HUES48 (cell line): ENCODE measurements around the gene NAT9.
A peak's percentile ranks its signal among the peaks of the same experiment; 100 is the strongest.

Experiments
- H3K27ac ChIP-seq: one replicate; pipeline ENCODE4 v1.7.0; 2013; ENCODE audit warnings: low read depth, low read length, inconsistent platforms
- H3K27me3 ChIP-seq: 2 replicates; pipeline ENCODE4 v1.6.1; 2013; ENCODE audit warnings: mild to moderate bottlenecking, low read length; ENCODE audit not compliant: control insufficient read depth, insufficient read depth
- H3K36me3 ChIP-seq: 2 replicates; pipeline ENCODE4 v1.6.1; 2013; ENCODE audit warnings: low read length; ENCODE audit not compliant: control insufficient read depth, insufficient read depth
- H3K4me1 ChIP-seq: 2 replicates; pipeline ENCODE4 v1.6.1; 2013; ENCODE audit warnings: mild to moderate bottlenecking, low read length; ENCODE audit not compliant: control insufficient read depth, insufficient read depth
- H3K4me3 ChIP-seq: 2 replicates; pipeline ENCODE4 v1.5.1; 2013; ENCODE audit warnings: mild to moderate bottlenecking, low read depth, low read length
- H3K9ac ChIP-seq: 2 replicates; pipeline ENCODE4 v1.6.1; 2013; ENCODE audit warnings: mild to moderate bottlenecking, low read depth, low read length, moderate library complexity
- H3K9me3 ChIP-seq: 2 replicates; pipeline ENCODE4 v1.6.1; 2013; ENCODE audit warnings: low read length; ENCODE audit not compliant: control insufficient read depth, insufficient read depth

Gene NAT9

GRCh38 chr17:74743755-74744154 is 32.4 kb downstream of the NAT9 start:
- Histone ChIP-seq H3K4me3 (no peak overlapping the region), H3K27ac (no peak overlapping the region), H3K36me3 (no peaks in the 10 kb centered on the region), H3K9ac (no peak overlapping the region), H3K9me3 (no peaks in the 10 kb centered on the region), H3K27me3 (0 out of 2 replicates have a peak, but pooled peaks cover 2% of the 10 kb centered on the region), H3K4me1 (peaks cover 30% of the 10 kb centered on the region)

GRCh38 chr17:74742978-74743545 is 33.1 kb downstream of the NAT9 start:
- H3K9ac ChIP-seq = no peak overlapping the region
- no peaks in the 10 kb centered on the region for H3K36me3 ChIP-seq
- H3K27ac ChIP-seq = no peak overlapping the region
- 0 out of 2 replicates have a peak, but pooled peaks cover 7% of the 10 kb centered on the region for H3K27me3 ChIP-seq
- no peaks in the 10 kb centered on the region for H3K9me3 ChIP-seq
- peaks cover 34% of the 10 kb centered on the region for H3K4me1 ChIP-seq
- H3K4me3 ChIP-seq = no peak overlapping the region

GRCh38 chr17:74742153-74742515 is 34.0 kb downstream of the NAT9 start:
- H3K4me1 ChIP-seq = peaks cover 32% of the 10 kb centered on the region
- 0 out of 2 replicates have a peak, but pooled peaks cover 7% of the 10 kb centered on the region for H3K27me3 ChIP-seq
- no peak overlapping the region for H3K27ac ChIP-seq
- H3K9ac ChIP-seq = no peak overlapping the region
- no peaks in the 10 kb centered on the region for H3K36me3 ChIP-seq
- H3K9me3 ChIP-seq = no peaks in the 10 kb centered on the region
- no peak overlapping the region for H3K4me3 ChIP-seq

DNA sequence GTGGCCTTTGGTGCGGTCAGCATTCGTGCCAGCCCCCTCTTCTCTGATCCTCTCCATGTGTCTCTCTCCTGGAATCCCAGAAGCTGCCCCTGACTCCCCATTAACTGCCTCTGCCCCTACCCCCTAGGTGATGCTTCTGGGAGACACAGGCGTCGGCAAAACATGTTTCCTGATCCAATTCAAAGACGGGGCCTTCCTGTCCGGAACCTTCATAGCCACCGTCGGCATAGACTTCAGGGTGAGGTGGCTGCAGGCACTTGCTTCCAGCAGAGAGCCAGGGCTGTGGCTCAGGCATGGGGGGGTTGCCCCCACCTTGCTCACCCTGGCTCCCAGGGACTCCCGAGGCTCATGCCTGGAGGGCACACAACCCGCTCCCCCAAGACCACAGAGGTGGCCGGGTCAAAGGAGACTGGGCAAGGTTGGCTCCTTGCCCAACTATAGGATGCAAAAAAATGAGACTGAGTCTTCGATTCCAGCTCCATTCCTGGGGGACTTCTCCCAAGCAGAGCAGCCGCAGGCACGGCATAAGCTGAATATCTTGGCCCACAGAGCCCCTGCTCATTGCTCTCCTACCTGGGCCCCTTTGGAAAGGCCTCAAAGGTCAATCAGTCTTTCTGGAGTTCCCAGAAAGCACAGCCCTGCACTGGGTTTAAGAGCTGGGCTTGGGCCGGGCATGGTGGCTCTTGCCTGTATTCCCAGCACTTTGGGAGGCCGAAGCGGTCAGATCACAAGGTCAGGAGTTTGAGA is 35.3 kb downstream of the NAT9 start:
- Histone ChIP-seq H3K9ac (no peak overlapping the region), H3K36me3 (no peaks in the 10 kb centered on the region), H3K27me3 (0 out of 2 replicates have a peak, but pooled peaks cover 10% of the 10 kb centered on the region), H3K4me1 (peaks cover 18% of the 10 kb centered on the region), H3K9me3 (no peaks in the 10 kb centered on the region), H3K27ac (no peak overlapping the region), H3K4me3 (no peak overlapping the region)

- Histone ChIP-seq H3K4me3 (no peak overlapping the region), H3K4me1 (peaks cover 12% of the 10 kb centered on the region), H3K27me3 (peaks cover 16% of the 10 kb centered on the region; the same call in 1 of the 2 replicates), H3K9ac (no peak overlapping the region), H3K27ac (no peak overlapping the region), H3K9me3 (no peaks in the 10 kb centered on the region), H3K36me3 (no peaks in the 10 kb centered on the region)
These were observed 36.0 kb downstream of the NAT9 start for GRCh38 chr17:74740173-74740572.

- Histone ChIP-seq H3K27me3 (peaks cover 17% of the 10 kb centered on the region; the same call in 1 of the 2 replicates), H3K36me3 (no peaks in the 10 kb centered on the region), H3K9me3 (no peaks in the 10 kb centered on the region), H3K9ac (no peak overlapping the region), H3K27ac (no peak overlapping the region), H3K4me1 (peaks cover 7% of the 10 kb centered on the region), H3K4me3 (no peak overlapping the region)
These were observed 36.8 kb downstream of the NAT9 start for GRCh38 chr17:74739227-74739831.

GRCh38 chr17:74738051-74738996 is 37.8 kb downstream of the NAT9 start:
- H3K27ac ChIP-seq = no peak overlapping the region
- no peaks in the 10 kb centered on the region for H3K9me3 ChIP-seq
- H3K36me3 ChIP-seq = no peaks in the 10 kb centered on the region
- H3K4me1 ChIP-seq = peaks cover 7% of the 10 kb centered on the region
- H3K4me3 ChIP-seq = peak overlapping the region; percentile 81
- peaks cover 17% of the 10 kb centered on the region; the same call in 1 of the 2 replicates for H3K27me3 ChIP-seq
- no peak overlapping the region for H3K9ac ChIP-seq

- Histone ChIP-seq H3K4me1 (peaks cover 7% of the 10 kb centered on the region), H3K9me3 (no peaks in the 10 kb centered on the region), H3K9ac (no peak overlapping the region), H3K27ac (peak overlapping the region; percentile 17), H3K4me3 (peak overlapping the region; percentile 81), H3K36me3 (no peaks in the 10 kb centered on the region), H3K27me3 (peaks cover 17% of the 10 kb centered on the region; the same call in 1 of the 2 replicates)
These were observed 38.7 kb downstream of the NAT9 start for GRCh38 chr17:74737299-74738050.

GRCh38 chr17:74736513-74737298 is 39.4 kb downstream of the NAT9 start, which contains the start of gene RAB37:
TSS of gene RAB37 (plus strand) at chr17:74737256. CDS start at chr17:74737273, 17 bp downstream.
- Histone ChIP-seq H3K9ac (no peak within 1 kb of the TSS), H3K9me3 (no peaks in the 10 kb centered on the region), H3K27me3 (peaks cover 17% of the 10 kb centered on the region; the same call in 1 of the 2 replicates), H3K36me3 (no peaks in the 10 kb centered on the region), H3K4me3 (peak within 1 kb of the TSS; percentile 81), H3K27ac (peak within 1 kb of the TSS; percentile 17), H3K4me1 (peaks cover 7% of the 10 kb centered on the region)
